IMR-90 (cell line): Measurements from ENCODE around the gene RGS12. TPM values are rescaled to one million over a fixed set of nuclear protein-coding genes. Genes with fewer than 3 reads are reported as not detected.
A peak's percentile ranks its signal among the peaks of the same experiment; 100 is the strongest.

Experiments used
- ATAC-seq: fragments of 200-7000 bp; cut with Tn5 transposase; 2 replicates; pipeline ENCODE4 v1.9.1; 2020; ENCODE audit warnings: low read depth, mild to moderate bottlenecking, moderate library complexity
- BruUV-seq: library from RNA; stranded (reverse); fragments of 400-500 nt; replicated peaks from 2 replicates; lab custom pipeline; 2021; lab: Mats Ljungman, UMichigan
- CTCF ChIA-PET: fragments of 300-600 bp; formaldehyde crosslinking; extraction: SDS; loops from one replicate; lab custom pipeline; 2021; ENCODE audit warnings: antibody characterized with exemption; lab: Yijun Ruan, JAX
- POLR2A ChIA-PET: fragments of 300-600 bp; sonication (Branson Sonifier 250); formaldehyde crosslinking; loops from one replicate; lab custom pipeline; 2022; ENCODE audit warnings: antibody characterized with exemption; ENCODE audit not compliant: unreplicated experiment; lab: Charles Lee
- DNase-seq: peaks from one replicate; pipeline ENCODE4 v3.0.0; 2013
- H2AFZ ChIP-seq: replicated peaks from 2 replicates; pipeline ENCODE3; 2013; ENCODE audit warnings: low read length, mild to moderate bottlenecking; ENCODE audit not compliant: poor library complexity
- H2AK5ac ChIP-seq: 2 replicates; pipeline ENCODE4 v1.6.1; 2013; ENCODE audit warnings: low read depth, low read length, inconsistent platforms
- H2AK9ac ChIP-seq: replicated peaks from 2 replicates; pipeline ENCODE3; 2013; ENCODE audit warnings: mild to moderate bottlenecking, low read depth, low read length, moderate library complexity; ENCODE audit not compliant: poor library complexity
- H2BK120ac ChIP-seq: 2 replicates; pipeline ENCODE4 v1.6.1; 2013; ENCODE audit warnings: low read depth, low read length, inconsistent platforms
- H2BK15ac ChIP-seq: 3 replicates; pipeline ENCODE4 v1.6.1; 2013; ENCODE audit warnings: low read depth, low read length, inconsistent platforms
- H2BK20ac ChIP-seq: 2 replicates; pipeline ENCODE4 v1.6.1; 2013; ENCODE audit warnings: low read depth, mild to moderate bottlenecking, inconsistent platforms, low read length, moderate library complexity
- H2BK5ac ChIP-seq: 2 replicates; pipeline ENCODE4 v1.6.1; 2013; ENCODE audit warnings: mild to moderate bottlenecking, low read depth, low read length, inconsistent platforms; ENCODE audit not compliant: poor library complexity, severe bottlenecking
- H3K14ac ChIP-seq: replicated peaks from 2 replicates; pipeline ENCODE4 v1.6.1; 2013; ENCODE audit warnings: low read depth, low read length, inconsistent platforms
- H3K18ac ChIP-seq: 2 replicates; pipeline ENCODE4 v1.6.1; 2013; ENCODE audit warnings: low read depth, low read length, control low read depth
- H3K23ac ChIP-seq: 2 replicates; pipeline ENCODE4 v1.6.1; 2013; ENCODE audit warnings: low read depth, low read length, inconsistent platforms
- H3K27ac ChIP-seq: 2 replicates; pipeline ENCODE4 v1.5.1; 2013; ENCODE audit warnings: mild to moderate bottlenecking, control low read depth, low read length; ENCODE audit not compliant: insufficient read depth
- H3K27me3 ChIP-seq: 2 replicates; pipeline ENCODE4 v1.6.1; 2013; ENCODE audit warnings: low read length; ENCODE audit not compliant: control insufficient read depth, insufficient read depth
- H3K36me3 ChIP-seq: 2 replicates; pipeline ENCODE4 v1.6.1; 2013; ENCODE audit warnings: low read length, mixed read lengths; ENCODE audit not compliant: control insufficient read depth, insufficient read depth
- H3K4ac ChIP-seq: 2 replicates; pipeline ENCODE4 v1.6.1; 2013; ENCODE audit warnings: low read depth, low read length, inconsistent platforms
- H3K4me1 ChIP-seq: 2 replicates; pipeline ENCODE4 v1.6.1; 2013; ENCODE audit warnings: low read length, mixed read lengths; ENCODE audit not compliant: control insufficient read depth, insufficient read depth
- H3K4me2 ChIP-seq: 2 replicates; pipeline ENCODE4 v1.6.1; 2013; ENCODE audit warnings: low read depth, mild to moderate bottlenecking, control low read depth, low read length, moderate library complexity
- H3K4me3 ChIP-seq: 2 replicates; pipeline ENCODE4 v1.5.1; 2013; ENCODE audit warnings: low read depth, mild to moderate bottlenecking, control low read depth, low read length, moderate library complexity; ENCODE audit not compliant: insufficient read depth
- H3K56ac ChIP-seq: 2 replicates; pipeline ENCODE4 v1.6.1; 2013; ENCODE audit warnings: low read length, inconsistent platforms; ENCODE audit not compliant: insufficient read depth; ENCODE audit errors: extremely low read depth
- H3K79me1 ChIP-seq, 2 experiments: 2 replicates each; pipeline ENCODE4 v1.6.1; 2013; ENCODE audit warnings: low read length in 2 of 2, inconsistent platforms in 1 of 2, low read depth in 1 of 2
- H3K9ac ChIP-seq: 2 replicates; pipeline ENCODE4 v1.6.1; 2013; ENCODE audit warnings: low read depth, low read length, control low read depth
- H3K9me1 ChIP-seq: 2 replicates; pipeline ENCODE4 v1.6.1; 2013; ENCODE audit warnings: low read length, inconsistent platforms; ENCODE audit not compliant: insufficient read depth
- H3K9me3 ChIP-seq: 2 replicates; pipeline ENCODE4 v1.6.1; 2013; ENCODE audit warnings: low read length; ENCODE audit not compliant: control insufficient read depth, insufficient read depth
- H4K20me1 ChIP-seq: 2 replicates; pipeline ENCODE4 v1.6.1; 2013; ENCODE audit warnings: low read length, inconsistent platforms; ENCODE audit not compliant: insufficient read depth
- H4K5ac ChIP-seq: 2 replicates; pipeline ENCODE4 v1.6.1; 2013; ENCODE audit warnings: mild to moderate bottlenecking, low read depth, low read length, control low read depth
- H4K8ac ChIP-seq, 2 experiments: 2 replicates each; pipeline ENCODE4 v1.6.1; 2013; ENCODE audit warnings: low read depth in 2 of 2, low read length in 2 of 2, control low read depth in 1 of 2, inconsistent platforms in 1 of 2
- H4K91ac ChIP-seq: 2 replicates; pipeline ENCODE4 v1.6.1; 2013; ENCODE audit warnings: low read depth, low read length, inconsistent platforms; ENCODE audit not compliant: insufficient read depth
- BHLHE40 ChIP-seq: fragments of 150-350 bp; IDR thresholded peaks from 2 replicates; pipeline ENCODE4 v1.6.1; 2016; ENCODE audit warnings: mild to moderate bottlenecking, low read depth, low read length
- CEBPB ChIP-seq: IDR thresholded peaks from 2 replicates; pipeline ENCODE4 v1.6.1; 2012; ENCODE audit warnings: low read depth, low read length, improper control_type of control experiment
- CHD1 ChIP-seq: IDR thresholded peaks from 2 replicates; pipeline ENCODE4 v1.6.1; 2012; ENCODE audit warnings: low read depth, low read length, improper control_type of control experiment
- CTCF ChIP-seq: conservative IDR thresholded peaks from 2 replicates; pipeline ENCODE4 v1.5.1; 2012; ENCODE audit warnings: mild to moderate bottlenecking, low read depth, low read length, improper control_type of control experiment
- ELK1 ChIP-seq: fragments of 150-350 bp; IDR thresholded peaks from 2 replicates; pipeline ENCODE4 v1.6.1; 2016; ENCODE audit warnings: low read depth, mild to moderate bottlenecking, low read length, moderate library complexity, borderline replicate concordance
- FOS ChIP-seq: fragments of 150-350 bp; IDR thresholded peaks from 2 replicates; pipeline ENCODE4 v1.6.1; 2016; ENCODE audit warnings: low read depth, low read length
- MAFK ChIP-seq: IDR thresholded peaks from 2 replicates; pipeline ENCODE4 v1.6.1; 2012; ENCODE audit warnings: low read depth, low read length, improper control_type of control experiment
- MAZ ChIP-seq: IDR thresholded peaks from 2 replicates; pipeline ENCODE4 v1.6.1; 2012; ENCODE audit warnings: low read depth, mild to moderate bottlenecking, low read length, improper control_type of control experiment, moderate library complexity, borderline replicate concordance
- MXI1 ChIP-seq: IDR thresholded peaks from 2 replicates; pipeline ENCODE4 v1.6.1; 2012; ENCODE audit warnings: low read depth, mild to moderate bottlenecking, low read length, moderate library complexity, borderline replicate concordance
- NFE2L2 ChIP-seq: fragments of 150-350 bp; IDR thresholded peaks from 2 replicates; pipeline ENCODE4 v1.6.1; 2016; ENCODE audit warnings: low read depth, mild to moderate bottlenecking, low read length
- POLR2A ChIP-seq: IDR thresholded peaks from 2 replicates; pipeline ENCODE4 v1.6.1; 2012; ENCODE audit warnings: mild to moderate bottlenecking, low read depth, low read length
- RAD21 ChIP-seq: IDR thresholded peaks from 2 replicates; pipeline ENCODE4 v1.6.1; 2012; ENCODE audit warnings: low read length, improper control_type of control experiment
- RCOR1 ChIP-seq: IDR thresholded peaks from 2 replicates; pipeline ENCODE4 v1.6.1; 2012; ENCODE audit warnings: mild to moderate bottlenecking, low read length, improper control_type of control experiment; ENCODE audit not compliant: insufficient replicate concordance
- RFX5 ChIP-seq: IDR thresholded peaks from 2 replicates; pipeline ENCODE4 v1.8.0; 2012; ENCODE audit warnings: low read depth, mild to moderate bottlenecking, low read length, moderate library complexity
- SMC3 ChIP-seq: fragments of 150-350 bp; IDR thresholded peaks from 2 replicates; pipeline ENCODE4 v1.6.1; 2016; ENCODE audit warnings: low read depth, mild to moderate bottlenecking, antibody characterized with exemption, low read length, moderate library complexity
- USF2 ChIP-seq: fragments of 150-350 bp; IDR thresholded peaks from 2 replicates; pipeline ENCODE4 v1.6.1; 2017; ENCODE audit warnings: mild to moderate bottlenecking, antibody characterized with exemption, low read length, low read depth
- WGBS, 2 experiments: methylation state at CpG; one replicate each; pipeline versions ENCODE4 v1.1.5 to v1.1.7; 2013; ENCODE audit warnings: missing lambda C conversion rate in 2 of 2; ENCODE audit not compliant: insufficient read length in 1 of 2; ENCODE audit errors: extremely low coverage in 2 of 2; 5-methylcytosine and 5-hydroxymethylcytosine counted together
- dilution Hi-C: fragments of 300-500 bp; cut with HindIII; formaldehyde crosslinking; loops from one replicate; pipeline ENCODE4 v1.14.3; 2018; ENCODE audit warnings: low sequenced_read_pairs; ENCODE audit not compliant: unreplicated experiment
- in situ Hi-C: fragments of 300-500 bp; cut with MboI; formaldehyde crosslinking; loops from 3 replicates; pipeline ENCODE4 v1.14.3; 2019; ENCODE audit warnings: low sequenced_read_pairs, inconsistent platforms, mixed read lengths
- intact Hi-C: fragments of 100-400 bp; cut with micrococcal nuclease; formaldehyde crosslinking; loops from 2 replicates; pipeline ENCODE4 v1.10.0; 2022
- polyA plus RNA-seq, 3 experiments: library from polyadenylated mRNA; depleted of rRNA; stranded (reverse); fragments of >200 nt; gene quantifications; 2 replicates each; pipeline ENCODE4 v1.2.3, GENCODE V29; 2012; ENCODE audit warnings: low replicate concordance in 1 of 3
- total RNA-seq: library from RNA; depleted of rRNA; stranded (reverse); fragments of >200 nt; gene quantifications from 2 replicates; pipeline ENCODE4 v1.2.3, GENCODE V29; 2012

RGS12 gene
- total and polyA plus RNA-seq, 2 of the 4 experiments (the other 2 are of a cell fraction) = 11.8 to 12.0 TPM

- Histone ChIP-seq H2BK5ac (no peak overlapping the region), H3K14ac (no peak overlapping the region; the same call in 1 of the 2 replicates), H3K4me3 (no peak overlapping the region), H3K4me1 (peaks cover 23% of the 10 kb centered on the region), H2AK9ac (peak overlapping the region; percentile 94), H4K8ac (peak overlapping the region; percentile 36 to 73; a peak in 3 of 4 replicates), H3K9me1 (peaks cover 37% of the 10 kb centered on the region), H3K27me3 (no peaks in the 10 kb centered on the region), H3K18ac (no peak overlapping the region), H2BK15ac (no peak overlapping the region; the same call in 2 of the 3 replicates), H2AK5ac (peak overlapping the region; percentile 79), H3K23ac (no peak overlapping the region), H2BK120ac (peak overlapping the region; percentile 76; the same call in 1 of the 2 replicates), H3K36me3 (no peaks in the 10 kb centered on the region), H3K56ac (no peak overlapping the region), H4K5ac (no peak overlapping the region), H4K20me1 (peaks cover 64% of the 10 kb centered on the region), H3K79me1 (peaks cover 28 to 84% of the 10 kb centered on the region in 2 experiments), H3K9ac (no peak overlapping the region), H4K91ac (no peak overlapping the region), H3K4me2 (no peak overlapping the region), H2AFZ (peak overlapping the region; percentile 4), H3K4ac (peak overlapping the region; percentile 88), H3K27ac (no peak overlapping the region), H3K9me3 (no peaks in the 10 kb centered on the region), H2BK20ac (peak overlapping the region; percentile 74; the same call in 1 of the 2 replicates)
- DNase-seq = no peak
- in situ Hi-C loops = no loop called here
- dilution Hi-C loops = no loop called here
- intact Hi-C loops = no loop called here
- POLR2A ChIA-PET = no interaction called here
- WGBS, 2 experiments = 80% methylated on average over 3 of the region's 8 CpGs; no CpG with 5 or more reads in 1 of the 2 experiments
- no peak for TF ChIP-seq BHLHE40
- TF ChIP-seq NFE2L2 = no peak
- no peak for TF ChIP-seq MXI1
- no peak for TF ChIP-seq MAZ
- TF ChIP-seq ELK1 = no peak
- no peak for TF ChIP-seq USF2
- no peak for TF ChIP-seq CEBPB
- TF ChIP-seq RCOR1 = no peak
- no peak for TF ChIP-seq RAD21
- TF ChIP-seq CHD1 = no peak
- TF ChIP-seq SMC3 = no peak
- no peak for TF ChIP-seq RFX5
- no peak for TF ChIP-seq POLR2A
- no peak for TF ChIP-seq MAFK
- TF ChIP-seq FOS = no peak
- TF ChIP-seq CTCF = no peak
- no TSS peak for BruUV-seq
- no peak for ATAC-seq
- CTCF ChIA-PET = no interaction called here
These were observed 13.6 kb downstream of the RGS12 start for GRCh38 chr4:3306450-3306849.
